ENCODE measurements around the gene SCGB2B2. TPM values are rescaled to one million over a fixed set of nuclear protein-coding genes. Genes with fewer than 3 reads are reported as not detected.
A peak's percentile ranks its signal among the peaks of the same experiment; 100 is the strongest.
"Not testable (repeated sequence)": the region's sequence is repeated elsewhere in the genome, so short reads cannot be mapped to it uniquely, and the experiment has no call there.

The SCGB2B2 gene
- total RNA-seq, 1 experiment from 2014 or later: 0.59 TPM

GRCh38 chr19:34669305-34669704 is 7.7 kb downstream of the SCGB2B2 start:
- CTCF ChIA-PET: no interaction called here
- no peak for ATAC-seq

GRCh38 chr19:34668690-34669089 is 8.3 kb downstream of the SCGB2B2 start:
- H3K27me3 ChIP-seq (ENCODE audit: control insufficient read depth, insufficient read depth, low read length); H3K4me1 ChIP-seq (ENCODE audit: control insufficient read depth, insufficient read depth, low read length); H3K9me3 ChIP-seq (ENCODE audit: control insufficient read depth, insufficient read depth, low read depth, low read length); H3K36me3 ChIP-seq (ENCODE audit: control insufficient read depth, insufficient read depth, low read length); intact Hi-C loops (cut with micrococcal nuclease; ENCODE audit: unreplicated experiment); BruUV-seq (replicated peaks); H3K4me3 ChIP-seq (ENCODE audit: low read depth in 2 of 2, low read length in 2 of 2); in situ Hi-C loops (cut with HindIII; ENCODE audit: low pct_unique_long_range_greater_than_20kb, low sequenced_read_pairs); H3K27ac ChIP-seq (ENCODE audit: low read length); POLR2A ChIA-PET; ATAC-seq; CTCF ChIA-PET; DNase-seq (ENCODE audit: low read depth, low spot score): not testable (repeated sequence)

More at GRCh38 chr19:34669305-34669704, 7.7 kb downstream of the SCGB2B2 start:
- H3K9me3 ChIP-seq (ENCODE audit: control insufficient read depth, insufficient read depth, low read depth, low read length): no peaks in the 10 kb centered on the region
- H3K27ac ChIP-seq (ENCODE audit: low read length): no peak overlapping the region
- POLR2A ChIA-PET: no interaction called here
- DNase-seq (ENCODE audit: low read depth, low spot score): no peak
- no peaks in the 10 kb centered on the region for H3K27me3 ChIP-seq (ENCODE audit: control insufficient read depth, insufficient read depth, low read length)
- TF ChIP-seq REST (IDR thresholded peaks at IDR 0.05; ENCODE audit: insufficient read depth in 1 of 2, low read depth in 2 of 2, low read length in 1 of 2) (no peak), SIN3A (IDR thresholded peaks at IDR 0.05; ENCODE audit: borderline replicate concordance, insufficient read depth, low read depth, low read length) (no peak), POLR2AphosphoS5 (IDR thresholded peaks at IDR 0.05; ENCODE audit: low read depth, low read length) (no peak), TCF7L2 (IDR thresholded peaks at IDR 0.05; ENCODE audit: low read depth, low read length) (no peak), CTCF (IDR thresholded peaks at IDR 0.05) (no peak)
- in situ Hi-C loops (cut with HindIII; ENCODE audit: low pct_unique_long_range_greater_than_20kb, low sequenced_read_pairs) (no loop called here), intact Hi-C loops (cut with micrococcal nuclease; ENCODE audit: unreplicated experiment) (no loop called here)
- no peak overlapping the region for H3K4me3 ChIP-seq (ENCODE audit: low read depth in 2 of 2, low read length in 2 of 2)
- no TSS peak for BruUV-seq (replicated peaks)
- peaks cover 3% of the 10 kb centered on the region for H3K4me1 ChIP-seq (ENCODE audit: control insufficient read depth, insufficient read depth, low read length)
- no peaks in the 10 kb centered on the region for H3K36me3 ChIP-seq (ENCODE audit: control insufficient read depth, insufficient read depth, low read length)

- CTCF ChIA-PET; DNase-seq (ENCODE audit: low read depth, low spot score); in situ Hi-C loops (cut with HindIII; ENCODE audit: low pct_unique_long_range_greater_than_20kb, low sequenced_read_pairs); BruUV-seq (replicated peaks); intact Hi-C loops (cut with micrococcal nuclease; ENCODE audit: unreplicated experiment); H3K4me3 ChIP-seq (ENCODE audit: low read depth in 2 of 2, low read length in 2 of 2); H3K27me3 ChIP-seq (ENCODE audit: control insufficient read depth, insufficient read depth, low read length); H3K36me3 ChIP-seq (ENCODE audit: control insufficient read depth, insufficient read depth, low read length); H3K4me1 ChIP-seq (ENCODE audit: control insufficient read depth, insufficient read depth, low read length); POLR2A ChIA-PET; ATAC-seq; H3K9me3 ChIP-seq (ENCODE audit: control insufficient read depth, insufficient read depth, low read depth, low read length): not testable (repeated sequence)
- H3K27ac ChIP-seq (ENCODE audit: low read length): peak overlapping the region; percentile 91; the same call in 1 of the 2 replicates
These were observed 8.8 kb downstream of the SCGB2B2 start for GRCh38 chr19:34668077-34668689.

Data from Panc1 (cell line).